IPS-NIHi7 (cell line): ENCODE measurements around the gene SLC39A11.
"Not testable (repeated sequence)": the region's sequence is repeated elsewhere in the genome, so short reads cannot be mapped to it uniquely, and the experiment has no call there.

Source experiments
- DNase-seq: peaks from one replicate; pipeline ENCODE4 v3.0.0; 2012; ENCODE audit warnings: mixed read lengths; ENCODE audit errors: extremely low spot score

SLC39A11 gene

GRCh38 chr17:72658675-72659074 lies 433.8 kb downstream of the SLC39A11 start:
- no peak for DNase-seq

- DNase-seq = peak; percentile 39
Observed at GRCh38 chr17:72657467-72658317, 434.8 kb downstream of the SLC39A11 start.

GRCh38 chr17:72656130-72656763 lies 436.2 kb downstream of the SLC39A11 start:
- no peak for DNase-seq

GRCh38 chr17:72654706-72655105 lies 437.8 kb downstream of the SLC39A11 start:
- DNase-seq = no peak

DNA sequence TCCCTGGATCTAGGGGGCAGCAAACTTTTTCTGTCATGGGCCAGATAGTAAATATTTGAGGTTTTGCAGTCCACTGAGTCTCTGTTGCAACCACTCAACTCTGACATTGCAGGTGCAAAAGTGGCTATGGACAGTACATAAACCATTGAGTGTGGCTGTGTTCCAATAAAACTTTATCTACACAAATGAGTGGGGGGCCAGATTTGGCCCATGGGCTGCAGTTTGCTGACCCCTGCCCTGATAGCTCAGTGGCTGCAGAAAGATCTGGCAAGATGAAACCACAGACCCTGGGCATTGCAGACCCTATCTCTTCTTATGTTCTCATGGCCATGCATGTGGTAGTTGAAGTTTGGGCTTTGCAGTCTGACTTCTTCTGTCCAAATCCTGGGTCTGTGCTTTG lies 440.5 kb downstream of the SLC39A11 start:
- no peak for DNase-seq

DNA sequence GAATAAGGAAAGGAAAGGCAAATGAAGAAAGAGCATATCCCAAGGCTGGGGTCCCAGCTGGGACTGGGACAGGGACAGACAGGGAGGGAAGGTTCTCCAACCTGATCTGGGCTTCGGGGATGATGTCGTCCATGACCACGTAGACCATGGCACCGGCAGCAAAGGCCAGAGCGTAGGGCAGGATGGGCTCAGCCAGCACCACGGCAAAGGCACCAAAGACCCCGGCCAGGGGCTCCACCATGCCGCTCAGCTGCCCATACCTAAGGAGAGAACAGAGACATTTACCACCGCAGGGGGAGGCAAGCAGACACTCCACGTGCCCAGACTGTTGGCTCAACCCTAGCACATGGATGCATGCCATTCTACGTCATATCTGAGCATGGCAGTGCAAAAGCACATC lies 443.8 kb downstream of the SLC39A11 start:
- DNase-seq = no peak

GRCh38 chr17:72646176-72646575 lies 446.3 kb downstream of the SLC39A11 start:
- no peak for DNase-seq

DNA sequence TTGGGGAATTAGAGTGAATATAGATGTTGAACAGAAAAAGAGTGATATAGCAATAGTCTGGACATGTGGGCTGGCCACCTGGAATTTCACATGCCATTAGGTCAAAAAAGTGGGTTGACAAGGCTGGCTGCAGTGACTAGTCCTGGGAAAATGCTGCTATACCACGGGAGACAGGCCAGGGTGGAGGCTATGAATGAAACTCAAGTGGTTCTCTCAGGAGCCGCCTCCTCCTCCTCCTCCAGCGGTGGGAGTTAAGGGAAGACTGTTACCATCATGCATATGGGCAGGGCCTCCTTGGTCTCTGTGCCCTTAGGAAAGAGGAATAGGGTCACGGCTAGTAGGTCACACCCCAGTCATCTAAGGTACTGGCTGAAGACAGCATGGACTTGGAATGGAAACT lies 448.0 kb downstream of the SLC39A11 start:
- DNase-seq = no peak

- no peak for DNase-seq
Observed at GRCh38 chr17:72643575-72644216, 448.8 kb downstream of the SLC39A11 start.

DNA sequence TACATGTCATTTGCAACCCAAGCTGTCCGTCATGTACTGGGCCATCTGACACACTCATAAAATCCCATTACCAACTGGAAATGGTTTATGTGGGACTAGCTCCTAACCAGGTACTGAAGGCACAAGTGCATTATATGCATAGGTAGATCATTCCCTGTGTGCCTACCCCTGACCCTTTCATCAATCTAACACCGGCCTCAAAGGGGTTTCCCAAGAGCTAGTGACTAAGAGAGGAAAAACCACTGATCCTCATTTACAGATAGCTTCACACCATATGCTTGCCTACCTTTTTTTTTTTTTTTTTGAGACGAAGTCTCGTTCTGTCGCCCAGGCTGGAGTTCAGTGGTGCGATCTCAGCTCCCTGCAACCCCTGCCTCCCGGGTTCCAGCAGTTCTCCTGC lies 449.8 kb downstream of the SLC39A11 start:
- no peak for DNase-seq

- DNase-seq = no peak
Observed at GRCh38 chr17:72640415-72641165, 451.9 kb downstream of the SLC39A11 start.

DNA sequence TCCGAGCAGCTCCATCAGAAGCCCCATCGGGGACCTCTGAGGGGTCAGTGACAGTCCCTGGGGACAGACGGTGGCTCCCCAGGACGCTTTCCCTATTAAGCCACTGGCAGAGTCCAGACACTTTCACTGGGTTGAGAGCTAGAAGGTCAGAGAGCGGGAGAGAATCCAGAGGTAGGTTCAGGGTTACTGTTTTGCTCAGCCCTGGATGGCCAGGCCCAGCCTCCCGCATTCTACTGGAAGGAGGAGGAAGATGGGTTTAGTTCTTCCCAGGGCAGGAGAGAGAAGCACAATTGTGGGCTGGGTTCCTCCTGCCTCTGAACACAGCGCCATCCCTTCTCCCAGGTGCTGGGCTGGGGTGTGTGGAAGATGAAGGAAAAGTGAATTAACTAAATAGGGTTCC lies 452.8 kb downstream of the SLC39A11 start:
- no peak for DNase-seq

- DNase-seq = not testable (repeated sequence)
Observed at GRCh38 chr17:72638932-72639331, 453.6 kb downstream of the SLC39A11 start.

DNA sequence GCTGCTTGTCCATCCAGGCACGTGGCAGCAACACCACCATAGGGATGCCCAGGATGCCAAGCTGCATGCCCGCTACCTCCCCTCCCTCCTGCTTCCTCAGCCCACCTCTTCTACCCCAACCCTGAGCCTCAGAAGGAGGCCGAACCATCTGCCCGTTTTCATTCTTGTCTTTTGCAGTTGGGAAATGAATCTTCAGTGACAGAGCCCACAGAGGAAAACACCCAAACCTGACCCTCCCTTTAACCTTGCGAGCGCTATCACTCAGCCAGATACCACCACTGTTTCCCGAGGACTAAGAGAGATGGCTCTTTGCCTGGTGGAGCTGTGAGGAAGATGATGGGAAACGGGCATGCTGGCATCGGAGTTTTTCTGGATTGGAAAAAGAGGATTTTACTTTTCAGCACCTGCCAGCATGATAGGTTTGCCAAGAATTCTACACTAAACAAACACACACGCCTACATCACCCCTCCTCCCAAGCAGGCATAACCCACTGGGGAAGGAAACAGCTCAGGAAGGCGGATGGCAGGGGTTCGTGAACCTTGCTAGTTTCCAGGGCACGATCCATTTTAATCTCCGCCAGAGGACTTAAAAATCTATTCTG lies 457.4 kb downstream of the SLC39A11 start:
- DNase-seq = no peak

- no peak for DNase-seq
Observed at GRCh38 chr17:72634621-72635020, 457.9 kb downstream of the SLC39A11 start.

DNA sequence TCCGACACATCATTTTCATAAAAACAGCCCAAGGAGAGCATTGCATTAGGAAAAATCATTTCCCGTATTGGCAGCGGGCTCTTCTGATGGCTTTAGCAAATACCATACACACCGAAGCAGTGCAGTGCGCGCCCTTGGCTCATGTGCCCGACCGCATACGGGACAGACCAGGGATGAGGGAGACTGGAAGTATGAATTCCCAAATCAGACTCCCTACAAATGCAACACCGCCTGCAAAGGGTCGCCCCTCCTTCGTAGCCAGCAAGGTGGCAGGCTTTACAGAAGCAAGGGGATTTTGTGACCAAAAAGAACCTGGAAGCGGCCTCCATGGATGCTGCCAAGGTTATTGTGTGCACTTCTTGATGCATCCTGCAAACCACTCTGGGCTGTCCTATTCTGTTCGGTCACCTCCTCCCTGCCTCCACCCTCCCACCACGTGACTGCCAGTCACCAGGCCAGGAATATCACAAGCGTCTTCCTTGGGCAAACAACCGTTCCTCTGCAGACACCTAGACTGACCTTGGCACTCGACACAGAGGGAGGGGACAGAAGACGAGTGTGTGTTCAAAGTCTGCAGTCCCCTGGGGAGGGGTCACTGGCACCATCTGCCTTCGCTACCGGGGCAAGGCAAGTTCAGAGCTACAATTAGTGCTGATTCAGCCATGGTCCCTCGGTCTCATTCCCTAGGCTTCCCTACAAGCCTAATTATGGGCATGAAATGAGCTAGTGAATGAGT lies 460.4 kb downstream of the SLC39A11 start:
- DNase-seq = no peak

- no peak for DNase-seq
Observed at GRCh38 chr17:72631568-72631948, 460.9 kb downstream of the SLC39A11 start.

DNA sequence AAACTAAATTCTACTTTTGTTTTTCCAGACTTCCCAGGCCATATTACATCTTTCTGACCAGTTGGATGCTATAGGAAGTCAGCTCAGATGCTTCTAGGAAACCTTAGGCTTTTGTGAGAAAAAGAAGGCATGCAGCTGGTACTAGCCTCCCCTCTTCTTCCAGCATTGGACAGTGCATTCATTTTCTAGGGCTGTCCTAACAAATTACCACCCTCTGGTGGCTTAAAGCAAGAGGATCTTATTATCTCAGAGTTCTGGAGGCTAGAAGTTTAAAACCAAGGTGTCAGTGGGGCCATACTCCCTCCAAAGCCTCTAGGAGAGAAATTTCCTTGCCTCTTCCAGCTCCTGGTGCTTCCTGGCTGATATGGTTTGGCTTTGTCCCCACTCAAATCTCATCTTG lies 467.8 kb downstream of the SLC39A11 start:
- DNase-seq = no peak

- no peak for DNase-seq
Observed at GRCh38 chr17:72624226-72624625, 468.3 kb downstream of the SLC39A11 start.

DNA sequence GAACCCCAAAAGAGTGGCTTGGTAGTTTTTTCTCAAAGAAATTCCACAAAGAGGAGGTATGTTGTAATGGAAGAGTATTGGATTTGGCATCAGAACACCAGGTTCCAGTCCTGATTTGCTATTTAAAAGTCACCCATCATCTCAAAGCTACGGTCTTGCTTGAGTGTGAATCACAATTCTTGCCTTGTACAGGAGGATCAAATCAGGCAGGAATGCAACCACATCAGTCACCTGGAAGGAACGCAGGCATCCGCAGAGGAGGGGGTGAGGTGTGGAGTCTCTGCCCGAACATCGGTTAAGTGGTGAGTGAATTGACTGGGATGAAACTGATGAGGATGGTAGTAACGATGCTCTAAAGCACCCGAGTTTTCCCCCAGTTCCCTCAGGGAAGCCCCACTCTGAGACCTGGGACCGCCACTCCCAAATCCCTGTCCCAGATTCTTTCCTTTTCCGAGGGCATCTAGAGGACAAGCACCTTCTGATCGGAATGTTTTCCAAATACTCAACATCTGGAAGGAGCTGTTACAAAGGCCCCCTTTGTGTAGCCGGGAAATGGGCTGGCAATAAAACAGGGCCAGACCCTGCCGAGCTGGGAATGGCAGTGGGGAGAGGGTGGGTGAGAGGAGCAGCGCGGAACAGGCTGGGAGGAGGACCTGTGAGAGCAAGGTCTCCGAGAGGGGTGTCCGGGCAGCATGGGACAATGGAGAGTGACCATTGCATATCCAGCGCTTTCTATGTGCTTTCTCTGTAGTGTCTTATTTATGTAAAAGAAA lies 469.6 kb downstream of the SLC39A11 start:
- DNase-seq = no peak
